ENCODE data around the gene LOC128125822.

The LOC128125822 gene

DNA sequence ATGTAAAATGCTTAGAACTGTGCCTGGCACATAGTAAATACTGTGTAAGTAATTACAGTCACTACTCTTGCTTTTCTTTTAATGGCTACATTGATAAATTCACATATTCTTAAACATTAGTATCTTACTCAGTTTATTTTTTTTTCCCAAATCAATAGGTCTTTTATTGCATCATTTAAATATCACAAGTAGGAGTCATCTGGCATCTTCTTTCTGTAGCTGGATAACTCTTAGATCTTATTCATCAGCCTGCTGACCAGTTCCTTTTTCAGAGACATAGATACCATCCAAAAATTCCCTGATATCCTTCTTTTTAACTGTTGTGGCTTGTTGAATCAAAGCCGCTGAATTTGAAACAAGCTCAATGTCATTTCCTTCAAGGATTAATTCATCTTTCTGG lies 43.3 kb downstream of the LOC128125822 start:
- no peaks in the 10 kb centered on the region for H3K9me3 ChIP-seq (ENCODE audit: insufficient read depth, low read depth, low read length)
- H3K36me3 ChIP-seq (ENCODE audit: insufficient read depth, low read depth, low read length): no peaks in the 10 kb centered on the region
- no peaks in the 10 kb centered on the region for H3K4me1 ChIP-seq (ENCODE audit: insufficient read depth, low read length)
- H3K9ac ChIP-seq (ENCODE audit: low read depth, low read length): no peak overlapping the region
- no peaks in the 10 kb centered on the region; the same call in 1 of the 2 replicates for H3K27me3 ChIP-seq (ENCODE audit: insufficient read depth, low read length)
- no peak overlapping the region for H3K27ac ChIP-seq (ENCODE audit: low read length)
- H3K4me3 ChIP-seq (ENCODE audit: low read length): no peak overlapping the region

All from iPS-20b (cell line).